Inferior parietal cortex (tissue), 1 donor: ENCODE measurements around the gene TNFRSF18.

Experiments used
- DNase-seq: peaks from one replicate; pipeline ENCODE4 v3.0.0-alpha.2; 2016; ENCODE audit errors: extremely low spot score

The TNFRSF18 gene

GRCh38 chr1:1240822-1241587, 34.6 kb upstream of the TNFRSF18 start:
- no peak for DNase-seq

DNA sequence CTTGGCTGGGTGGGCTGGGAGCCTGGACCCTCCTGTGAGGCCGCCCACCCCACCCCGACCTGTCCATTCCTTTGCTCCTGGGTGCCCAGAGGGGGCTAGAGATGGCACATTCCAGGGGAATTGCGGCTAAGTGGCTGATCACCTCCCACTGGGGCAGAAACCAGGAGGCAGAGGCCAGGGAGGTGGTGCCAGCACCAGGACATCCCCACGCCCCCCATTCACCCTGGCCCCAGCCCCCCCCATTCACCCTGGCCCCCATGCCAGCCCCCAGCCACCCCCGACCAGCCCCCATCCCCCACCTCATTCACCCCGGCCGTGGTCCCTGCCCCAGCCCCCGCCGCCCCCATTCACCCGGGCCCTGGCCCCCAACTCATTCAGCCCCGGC, 33.9 kb upstream of the TNFRSF18 start:
- DNase-seq: no peak

DNA sequence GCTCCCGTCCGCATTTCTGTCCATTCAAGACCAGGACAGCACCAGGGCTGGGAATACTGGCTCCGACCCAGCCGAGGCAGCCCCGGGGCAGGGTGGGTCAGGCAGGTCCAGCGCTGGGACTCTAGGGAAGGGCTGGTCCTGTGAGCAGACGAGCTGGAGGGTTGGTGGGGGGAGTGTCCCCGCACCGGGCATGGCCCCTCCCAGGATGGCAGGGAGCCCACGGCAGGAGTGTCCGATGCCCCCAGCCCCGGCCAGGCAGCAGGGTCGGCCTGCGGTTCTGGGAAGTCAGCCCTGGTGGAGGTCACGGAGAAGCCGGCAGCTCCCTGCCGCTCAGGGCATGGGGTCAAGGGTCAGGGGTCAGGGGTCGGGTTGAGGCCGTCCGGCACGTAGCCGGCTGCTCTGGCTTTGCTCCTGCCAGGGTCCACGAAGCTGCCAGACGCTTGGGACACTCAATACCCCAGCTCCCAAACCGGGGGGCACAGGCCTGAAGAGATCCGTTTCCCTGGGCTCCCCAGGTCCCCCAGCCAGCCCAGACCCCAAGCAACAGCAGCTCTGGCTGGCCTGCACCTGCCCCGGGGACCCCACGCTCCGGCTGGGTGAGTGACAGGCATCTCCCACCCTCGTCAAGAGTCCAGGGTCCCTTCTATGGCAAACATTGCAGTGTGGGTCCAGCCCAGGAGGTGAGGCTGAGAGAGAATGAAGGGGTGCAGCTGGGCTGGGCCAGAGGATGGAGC, 33.4 kb upstream of the TNFRSF18 start:
- DNase-seq: no peak

DNA sequence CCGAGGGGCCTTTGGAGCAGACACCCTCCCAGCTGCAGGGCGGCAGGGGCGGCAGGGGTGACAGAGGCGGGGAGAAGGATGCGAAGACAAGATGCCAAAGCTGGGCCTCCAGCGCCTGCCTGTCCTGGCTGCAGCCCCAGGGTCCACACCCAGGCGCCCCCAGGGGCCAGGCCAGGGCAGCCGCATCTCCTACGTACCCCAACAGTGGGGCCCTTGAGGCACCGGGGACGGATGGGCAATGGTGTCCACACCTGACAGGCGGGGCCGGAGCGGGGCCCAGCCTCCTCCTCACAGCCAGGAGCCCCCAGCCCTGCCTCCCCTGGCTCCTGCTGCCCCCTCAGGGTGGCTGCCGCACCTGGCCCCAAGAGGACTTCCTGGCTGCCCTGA, 32.8 kb upstream of the TNFRSF18 start:
- no peak for DNase-seq

- DNase-seq: no peak
Observed at GRCh38 chr1:1238702-1239178, 32.3 kb upstream of the TNFRSF18 start.

- DNase-seq: no peak
Observed at GRCh38 chr1:1237874-1238701, 31.7 kb upstream of the TNFRSF18 start.

DNA sequence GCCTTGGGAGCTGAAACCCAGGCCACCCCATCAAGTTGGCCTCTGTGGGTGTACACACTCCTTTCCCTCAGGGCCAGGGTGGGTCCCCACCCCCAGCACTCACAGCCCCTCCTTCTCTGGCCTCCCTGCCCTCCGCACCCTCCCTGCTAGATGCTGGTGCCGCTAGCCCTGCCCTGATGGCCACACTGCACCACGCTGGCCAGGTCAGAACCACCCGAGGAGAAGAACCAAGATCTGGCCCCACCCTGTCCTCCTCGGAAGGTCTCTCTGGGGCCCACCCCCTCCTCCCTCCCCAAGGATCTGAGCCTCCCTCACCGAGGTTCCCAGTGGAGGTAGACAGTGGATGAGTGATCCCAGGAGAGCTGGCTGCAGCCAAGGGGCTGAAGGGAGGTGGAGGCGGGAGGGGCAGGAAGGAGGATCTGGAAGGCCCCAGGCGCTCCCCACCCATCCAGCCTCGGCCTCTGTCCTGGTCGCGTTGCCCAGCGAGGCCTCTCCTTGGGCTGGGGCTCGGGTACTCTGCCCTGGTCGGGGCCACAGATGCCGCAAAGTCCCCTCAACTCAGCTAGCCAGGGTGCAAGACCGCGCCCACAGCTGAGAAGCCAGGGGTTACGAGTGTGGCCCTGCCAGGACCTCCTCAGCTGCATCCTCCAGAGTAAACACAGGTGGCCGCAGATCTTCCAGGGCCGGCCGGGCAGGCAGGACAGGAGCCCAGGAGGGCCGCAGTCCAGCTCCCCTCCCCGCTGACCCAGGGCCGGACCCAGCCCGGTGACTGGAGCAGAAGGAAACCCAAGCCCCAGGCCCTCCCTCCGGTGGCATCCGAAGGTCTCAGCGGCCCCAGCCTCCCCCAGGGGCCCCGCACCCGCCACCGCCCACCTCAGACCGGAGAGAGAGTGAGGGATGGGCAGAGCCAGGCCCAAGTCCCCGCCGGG, 30.8 kb upstream of the TNFRSF18 start:
- no peak for DNase-seq

DNA sequence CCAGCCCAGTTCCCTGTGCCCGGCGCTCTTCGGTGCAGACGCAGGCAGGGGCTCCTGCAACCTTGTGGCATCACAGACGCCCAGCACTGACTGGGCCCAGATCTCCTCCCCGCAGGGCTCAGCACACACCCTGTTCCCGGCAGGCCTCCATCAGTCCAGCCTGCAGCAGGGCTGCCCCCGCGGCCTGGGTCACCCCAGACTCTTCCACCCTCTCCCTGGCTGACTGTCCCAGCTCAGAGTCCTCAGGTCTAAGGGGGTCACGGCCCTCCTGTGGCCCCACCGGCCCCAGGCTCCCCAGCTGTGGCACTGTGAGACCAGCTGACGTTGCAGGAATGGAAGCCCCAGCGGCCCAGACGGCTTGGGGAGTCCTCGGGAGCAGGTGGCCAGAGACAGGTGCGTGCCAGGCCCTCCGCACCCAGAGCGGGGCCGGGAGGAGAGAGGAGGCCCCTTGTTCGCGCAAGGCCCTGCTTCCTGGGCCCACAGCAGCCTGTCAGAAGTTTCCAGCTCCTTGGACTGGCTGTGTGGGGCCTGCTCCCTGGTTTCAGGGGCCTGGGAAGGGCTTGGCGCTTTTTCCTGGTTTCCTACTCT, 29.9 kb upstream of the TNFRSF18 start:
- DNase-seq: no peak

DNA sequence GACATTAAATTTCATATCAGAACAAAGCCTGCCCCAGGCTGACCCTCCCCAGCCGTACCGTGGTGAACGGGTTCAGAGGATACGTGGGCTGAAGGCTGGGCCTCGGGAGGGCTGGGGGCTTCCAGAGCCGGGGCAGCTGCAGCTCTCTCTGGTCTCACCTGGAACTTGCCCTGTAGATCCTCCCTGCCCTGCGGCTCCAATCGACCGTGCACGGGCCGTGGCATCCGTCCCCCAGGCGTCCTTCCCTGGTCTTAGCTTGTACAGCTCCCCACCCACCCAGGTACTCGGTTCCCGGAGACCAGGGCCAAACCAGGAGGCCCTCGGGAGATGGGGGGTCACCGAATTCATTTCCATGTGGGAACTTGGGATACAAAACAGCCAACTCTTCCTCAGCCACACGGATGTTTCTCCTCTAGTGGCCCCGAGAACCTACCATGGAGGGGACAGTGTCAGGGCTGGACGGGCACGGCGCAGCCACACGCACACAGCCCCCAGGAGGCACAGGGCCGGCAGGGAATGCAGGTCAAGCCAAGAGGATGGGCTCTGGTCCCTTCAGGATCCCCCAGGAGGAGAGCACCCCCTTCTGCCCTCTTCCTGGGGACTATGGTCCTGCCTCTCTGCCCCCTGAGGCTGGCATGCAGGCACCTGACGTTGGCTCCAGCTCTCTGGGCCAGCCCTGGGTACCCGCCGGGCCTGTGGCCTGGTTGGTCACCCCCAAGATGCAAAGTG, 28.8 kb upstream of the TNFRSF18 start:
- DNase-seq: no peak

DNA sequence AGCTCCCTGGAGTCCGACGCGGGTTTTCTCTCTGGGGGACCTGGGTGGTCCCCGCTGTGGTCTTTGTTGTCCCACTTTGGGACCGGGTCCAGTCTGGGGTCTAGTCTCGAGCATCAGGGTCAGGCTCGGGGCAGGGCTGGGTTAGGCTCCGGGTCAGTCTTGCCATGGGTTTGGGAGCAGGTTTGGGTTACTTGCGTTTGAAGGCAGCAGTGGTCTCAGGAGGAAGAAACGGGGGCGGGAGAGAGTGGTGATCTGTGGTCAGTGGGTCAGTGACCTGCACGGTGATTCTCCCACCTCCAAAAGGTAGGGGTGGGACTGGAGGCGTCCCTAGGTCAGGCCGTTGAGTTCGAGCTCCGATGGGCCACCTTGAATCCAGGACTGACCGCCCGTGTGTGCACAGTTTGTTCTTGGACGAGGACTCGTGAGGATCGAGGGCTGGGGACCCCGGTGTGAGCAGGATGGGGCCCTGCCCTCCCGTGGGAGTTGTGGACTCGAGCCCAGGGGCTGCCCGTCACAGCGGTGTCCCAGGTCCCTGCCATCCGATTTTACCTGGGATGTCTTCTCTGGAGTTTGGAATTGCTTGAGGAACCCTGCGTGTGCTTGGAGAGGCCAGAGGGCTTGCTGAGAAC, 27.9 kb upstream of the TNFRSF18 start:
- no peak for DNase-seq

GRCh38 chr1:1233567-1233892, 27.1 kb upstream of the TNFRSF18 start:
- no peak for DNase-seq

DNA sequence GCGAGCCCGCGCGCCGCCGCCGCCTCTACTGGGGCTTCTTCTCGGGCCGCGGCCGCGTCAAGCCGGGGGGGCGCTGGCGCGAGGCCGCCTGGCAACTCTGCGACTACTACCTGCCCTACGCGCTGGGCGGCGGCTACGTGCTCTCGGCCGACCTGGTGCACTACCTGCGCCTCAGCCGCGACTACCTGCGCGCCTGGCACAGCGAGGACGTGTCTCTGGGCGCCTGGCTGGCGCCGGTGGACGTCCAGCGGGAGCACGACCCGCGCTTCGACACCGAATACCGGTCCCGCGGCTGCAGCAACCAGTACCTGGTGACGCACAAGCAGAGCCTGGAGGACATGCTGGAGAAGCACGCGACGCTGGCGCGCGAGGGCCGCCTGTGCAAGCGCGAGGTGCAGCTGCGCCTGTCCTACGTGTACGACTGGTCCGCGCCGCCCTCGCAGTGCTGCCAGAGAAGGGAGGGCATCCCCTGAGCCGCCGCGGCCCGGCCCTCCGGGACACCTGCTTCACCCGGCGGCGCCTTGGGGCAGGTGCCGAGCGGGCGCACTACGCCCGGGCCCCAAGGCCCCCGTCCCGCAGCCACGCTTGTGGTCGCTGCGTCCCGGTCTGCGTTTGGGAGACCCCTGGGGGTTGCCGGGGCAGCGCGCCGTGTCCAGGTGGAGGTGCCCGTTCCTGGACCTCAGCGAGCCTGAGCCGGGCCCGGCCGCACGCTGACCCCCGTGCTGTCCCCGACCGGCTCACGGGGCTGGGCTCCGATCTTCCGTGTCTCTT, 26.6 kb upstream of the TNFRSF18 start:
- no peak for DNase-seq

DNA sequence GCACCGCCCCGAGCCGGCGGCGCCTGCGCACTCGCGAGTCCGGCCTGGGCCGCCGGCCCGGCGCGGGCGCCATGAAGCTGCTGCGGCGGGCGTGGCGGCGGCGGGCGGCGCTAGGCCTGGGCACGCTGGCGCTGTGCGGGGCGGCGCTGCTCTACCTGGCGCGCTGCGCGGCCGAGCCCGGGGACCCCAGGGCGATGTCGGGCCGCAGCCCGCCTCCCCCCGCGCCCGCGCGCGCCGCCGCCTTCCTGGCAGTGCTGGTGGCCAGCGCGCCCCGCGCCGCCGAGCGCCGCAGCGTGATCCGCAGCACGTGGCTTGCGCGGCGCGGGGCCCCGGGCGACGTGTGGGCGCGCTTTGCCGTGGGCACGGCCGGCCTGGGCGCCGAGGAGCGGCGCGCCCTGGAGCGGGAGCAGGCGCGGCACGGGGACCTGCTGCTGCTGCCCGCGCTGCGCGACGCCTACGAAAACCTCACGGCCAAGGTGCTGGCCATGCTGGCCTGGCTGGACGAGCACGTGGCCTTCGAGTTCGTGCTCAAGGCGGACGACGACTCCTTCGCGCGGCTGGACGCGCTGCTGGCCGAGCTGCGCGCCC, 25.9 kb upstream of the TNFRSF18 start, which contains the start of gene B3GALT6:
B3GALT6 (plus strand) TSS at position 30 of the 588 bp plus-strand sequence; CDS start at position 72, 42 bp downstream.
- DNase-seq: no peak

DNA sequence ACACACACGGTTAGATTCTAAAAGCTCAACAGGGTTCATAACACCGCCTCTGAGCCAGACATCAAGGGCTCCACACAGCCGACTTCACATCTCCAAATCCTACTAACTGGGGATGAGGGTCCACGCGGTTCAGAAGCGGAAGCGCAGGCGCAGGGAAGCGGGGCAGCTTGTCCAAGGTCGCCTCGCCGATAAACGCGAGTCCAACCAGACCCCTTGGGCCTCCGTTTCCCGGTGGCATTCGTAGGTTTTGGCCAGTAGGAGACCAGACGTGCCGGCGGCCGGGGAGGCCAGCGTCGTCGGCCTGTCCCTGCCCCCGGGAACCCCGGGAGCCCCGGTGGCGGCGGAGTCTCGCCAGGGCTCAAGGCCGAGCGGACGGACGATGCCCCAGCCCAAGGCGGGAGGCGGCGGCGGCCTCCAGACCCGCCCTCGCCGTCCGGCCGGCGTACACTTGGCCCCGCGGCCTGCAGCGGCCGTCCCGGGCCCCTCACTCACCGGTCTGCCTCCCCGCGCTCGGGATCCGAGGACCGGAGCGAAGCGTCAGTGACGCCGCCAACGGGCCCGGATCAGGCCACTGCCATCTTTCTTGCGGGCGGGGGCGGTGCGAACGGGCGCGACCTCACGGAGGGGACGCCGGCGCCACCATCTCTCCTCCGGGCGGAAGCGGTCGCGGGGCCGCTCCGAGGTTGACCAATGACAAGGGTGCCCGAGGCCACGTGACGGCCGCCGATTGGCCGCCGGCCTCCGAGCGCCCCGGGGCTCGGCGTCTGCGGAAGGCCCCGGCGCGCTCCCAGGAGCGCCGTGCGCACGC, 25.2 kb upstream of the TNFRSF18 start, which contains the start of gene SDF4:
SDF4 (minus strand) TSS at position 602 of the 808 bp plus-strand sequence. CDS start 3,229 bp downstream, outside the sequence.
- peak; percentile 95 for DNase-seq

GRCh38 chr1:1230656-1231399, 24.4 kb upstream of the TNFRSF18 start:
- no peak for DNase-seq

- DNase-seq: no peak
Observed at GRCh38 chr1:1229770-1230169, 23.4 kb upstream of the TNFRSF18 start.
